Erythroblast (primary cell): ENCODE results near the gene DCT.

ENCODE experiments used
- GATA1 ChIP-seq: IDR thresholded peaks from 2 replicates; pipeline ENCODE4 v1.6.1; 2011; ENCODE audit warnings: low read depth, mild to moderate bottlenecking, control low read depth, low read length, moderate library complexity
- POLR2A ChIP-seq: IDR thresholded peaks from 2 replicates; pipeline ENCODE4 v1.6.1; 2011; ENCODE audit warnings: mild to moderate bottlenecking, low read length

- TF ChIP-seq POLR2A: no peak
- TF ChIP-seq GATA1: no peak
Measured at GRCh38 chr13:94419925-94420305, 59.6 kb downstream of the DCT start.
